Activated CD4-positive, alpha-beta T cell treated with anti-CD3 and anti-CD28 coated beads for 36 hours (primary cell): ENCODE results near the gene TMOD1. TPM values are rescaled to one million over a fixed set of nuclear protein-coding genes. Genes with fewer than 3 reads are reported as not detected.
"Not testable (repeated sequence)": the region's sequence is repeated elsewhere in the genome, so short reads cannot be mapped to it uniquely, and the experiment has no call there.

Source experiments
- ATAC-seq: fragments of 200-7000 bp; cut with Tn5 transposase; one replicate; pipeline ENCODE4 v1.10.0; 2021; ENCODE audit warnings: mild to moderate bottlenecking, moderate library complexity
- CTCF ChIA-PET: fragments of 350-600 bp; sonication (Branson Sonifier 250); formaldehyde crosslinking; loops from one replicate; lab custom pipeline; 2021; ENCODE audit warnings: antibody characterized with exemption; lab: Charles Lee
- POLR2A ChIA-PET: fragments of 350-600 bp; sonication (Branson Sonifier 250); formaldehyde crosslinking; loops from one replicate; lab custom pipeline; 2021; ENCODE audit warnings: antibody characterized with exemption, inconsistent platforms; lab: Charles Lee
- DNase-seq: peaks from one replicate; pipeline ENCODE4 v3.0.0-alpha.2; 2020
- H3K27ac Mint-ChIP-seq: one replicate; pipeline ENCODE4 v1.8.0; 2021; ENCODE audit warnings: mixed read lengths
- H3K27me3 Mint-ChIP-seq: one replicate; pipeline ENCODE4 v1.8.0; 2021; ENCODE audit warnings: mixed read lengths
- H3K36me3 Mint-ChIP-seq: one replicate; pipeline ENCODE4 v1.8.0; 2021; ENCODE audit warnings: low read depth, mixed read lengths
- H3K4me1 Mint-ChIP-seq: one replicate; pipeline ENCODE4 v1.8.0; 2021; ENCODE audit warnings: mixed read lengths
- H3K4me3 Mint-ChIP-seq: one replicate; pipeline ENCODE4 v1.8.0; 2021; ENCODE audit warnings: mild to moderate bottlenecking, moderate library complexity, mixed read lengths
- H3K9me3 Mint-ChIP-seq: one replicate; pipeline ENCODE4 v1.8.0; 2021; ENCODE audit warnings: low read depth, mixed read lengths
- intact Hi-C, 2 experiments: fragments of 100-400 bp; cut with DNase I in 1 of 2; cut with micrococcal nuclease in 1 of 2; formaldehyde crosslinking; loops; one replicate each; pipeline versions ENCODE4 v1.14.2 to v1.15.1; 2022 to 2024; cut with DNase I, micrococcal nuclease
- total RNA-seq, 2 experiments: library from RNA; stranded (reverse); gene quantifications; one replicate each; pipeline ENCODE4 v1.2.3, GENCODE V29; 2021

Gene TMOD1
- total RNA-seq, 2 experiments from 2014 or later, result 1.3 to 1.5 TPM

DNA sequence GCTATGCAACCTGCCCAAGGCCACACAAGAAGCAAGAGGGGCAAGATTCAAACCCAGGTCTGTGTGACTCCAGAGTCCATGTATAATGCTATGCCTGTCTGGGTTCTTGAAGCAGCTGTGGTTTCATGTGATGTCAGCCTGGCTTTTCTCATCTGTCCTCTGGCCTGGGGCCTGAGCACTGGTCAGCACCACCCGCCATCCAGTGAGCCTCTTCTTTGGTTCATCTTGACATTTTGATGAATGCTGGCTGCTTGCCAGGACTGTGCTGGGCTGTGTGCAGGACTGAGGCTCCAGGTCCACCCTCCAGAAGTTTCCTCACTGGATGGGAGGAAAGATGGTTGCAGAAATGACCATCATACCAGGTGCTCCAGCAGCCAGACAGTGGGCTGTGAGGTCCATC, 70.2 kb downstream of the TMOD1 start:
- ChIA-PET CTCF (no interaction called here), POLR2A (no interaction called here)
- Mint-ChIP-seq H3K4me1 (peaks cover 19% of the 10 kb centered on the region), H3K9me3 (no peaks in the 10 kb centered on the region), H3K4me3 (no peak overlapping the region), H3K36me3 (no peaks in the 10 kb centered on the region), H3K27me3 (no peaks in the 10 kb centered on the region), H3K27ac (no peak overlapping the region)
- no peak for ATAC-seq
- DNase-seq, result no peak
- intact Hi-C loops, result no loop called here

DNA sequence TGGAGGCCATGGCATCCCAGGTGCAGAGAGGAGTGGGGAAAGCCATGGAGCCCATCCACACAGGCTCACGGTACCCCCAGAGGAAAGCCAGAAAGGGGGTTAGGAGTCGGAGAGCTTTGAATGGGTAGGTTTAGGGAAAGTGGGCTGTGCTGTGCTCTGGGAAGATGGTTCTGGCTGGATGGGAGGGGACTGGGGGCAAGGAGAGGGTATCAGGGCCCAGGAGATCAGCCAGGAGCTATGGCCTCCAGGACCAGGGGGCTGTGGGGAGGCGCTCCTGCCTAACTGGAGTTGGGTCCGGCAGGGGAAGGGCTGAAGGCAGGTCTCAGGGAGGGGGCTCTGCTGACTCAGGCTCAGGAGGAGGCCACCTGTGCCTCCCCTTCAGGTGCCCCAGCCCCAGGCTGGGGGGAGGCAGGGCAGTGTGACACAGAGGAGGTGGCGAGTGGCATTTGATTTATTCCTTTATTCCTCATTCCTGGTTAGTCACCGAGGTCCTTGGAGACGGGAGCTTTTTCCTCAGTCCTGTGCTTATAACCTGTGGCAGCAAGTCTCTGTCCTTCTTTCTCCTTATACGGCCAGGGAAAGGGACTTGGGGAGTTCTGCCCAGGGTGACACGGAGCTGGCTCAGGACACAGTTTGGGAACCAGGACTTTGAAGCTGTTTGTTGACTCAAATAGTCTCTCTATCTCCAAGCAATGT, 70.9 kb downstream of the TMOD1 start:
- no peak for DNase-seq
- Mint-ChIP-seq H3K4me3 (no peak overlapping the region), H3K4me1 (peaks cover 21% of the 10 kb centered on the region), H3K36me3 (no peaks in the 10 kb centered on the region), H3K27me3 (no peaks in the 10 kb centered on the region), H3K9me3 (no peaks in the 10 kb centered on the region), H3K27ac (no peak overlapping the region)
- POLR2A ChIA-PET, result no interaction called here
- CTCF ChIA-PET, result interaction anchor here (0.7 to 1.2 kb wide), 3 partner anchors 26 to 762 kb away, joined by 3 to 4 read pairs (median 4); no protein-coding TSS in a partner anchor
- ATAC-seq, result no peak
- intact Hi-C loops, result no loop called here

DNA sequence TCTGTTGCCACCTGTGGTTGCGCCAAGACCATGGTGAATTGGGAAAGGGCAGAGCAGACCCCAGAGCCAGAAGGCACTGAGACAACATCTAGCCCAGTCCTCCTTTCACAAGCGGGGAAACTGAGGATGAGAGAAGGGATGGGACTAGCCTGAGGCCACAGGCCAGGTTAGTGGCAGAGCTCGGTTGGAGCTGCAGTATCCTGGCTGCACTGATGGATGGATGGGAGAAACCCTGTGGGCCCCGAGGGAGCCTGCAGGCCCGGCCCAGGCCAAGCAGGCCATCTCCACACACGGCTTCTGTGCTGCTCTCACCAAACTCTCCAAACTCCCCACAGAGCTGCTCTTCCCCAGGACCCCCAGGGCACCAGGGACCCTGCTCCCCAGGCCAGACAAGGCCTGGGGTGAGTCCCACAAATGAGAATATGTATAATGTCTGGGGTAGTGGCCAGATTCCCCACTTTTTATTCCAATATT, 71.5 kb downstream of the TMOD1 start:
- H3K9me3 Mint-ChIP-seq, result no peaks in the 10 kb centered on the region
- intact Hi-C loops, result no loop called here
- no peaks in the 10 kb centered on the region for H3K36me3 Mint-ChIP-seq
- ChIA-PET CTCF (interaction anchor here (0.7 to 1.2 kb wide), 3 partner anchors 25 to 761 kb away, joined by 3 to 4 read pairs (median 4); no protein-coding TSS in a partner anchor), POLR2A (no interaction called here)
- no peak overlapping the region for H3K27ac Mint-ChIP-seq
- DNase-seq, result no peak
- no peak for ATAC-seq
- H3K4me3 Mint-ChIP-seq, result no peak overlapping the region
- H3K27me3 Mint-ChIP-seq, result no peaks in the 10 kb centered on the region
- peaks cover 21% of the 10 kb centered on the region for H3K4me1 Mint-ChIP-seq

DNA sequence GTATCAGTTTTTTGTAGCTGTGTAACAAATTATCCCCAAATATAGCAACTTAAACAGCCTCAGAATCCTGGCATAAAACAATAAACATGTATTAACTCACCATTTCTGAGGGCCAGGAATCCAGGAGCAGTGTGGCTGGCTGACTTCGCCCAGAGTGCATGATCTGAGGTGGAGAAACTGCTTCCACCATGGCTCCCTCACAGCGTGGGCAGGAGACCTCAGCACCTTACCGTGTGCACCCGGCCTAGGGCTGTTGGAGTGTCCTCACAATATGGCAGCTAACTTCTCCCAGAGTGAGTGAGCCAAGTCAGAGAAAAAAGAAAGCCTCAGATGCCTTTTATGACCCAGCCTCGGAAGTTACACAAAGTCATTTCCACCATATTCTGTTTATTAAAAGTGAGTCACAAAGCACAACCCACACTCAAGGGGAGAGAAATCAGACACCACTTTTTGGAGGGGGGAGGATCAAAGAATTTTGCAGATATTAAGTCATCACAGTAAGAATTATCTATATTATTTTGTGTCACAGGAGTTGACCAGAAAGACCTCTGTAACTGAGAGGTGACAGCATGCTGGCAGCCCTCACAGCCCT, 72.1 kb downstream of the TMOD1 start:
- ChIA-PET POLR2A (no interaction called here), CTCF (interaction anchor here (1.0 to 1.3 kb wide), 3 partner anchors 25 to 105 kb away, joined by 3 to 4 read pairs (median 4); no protein-coding TSS in a partner anchor)
- DNase-seq, result no peak
- peak; percentile 12 for ATAC-seq
- H3K36me3 Mint-ChIP-seq, result peaks cover 3% of the 10 kb centered on the region
- H3K4me3 Mint-ChIP-seq, result no peak overlapping the region
- H3K27me3 Mint-ChIP-seq, result no peaks in the 10 kb centered on the region
- intact Hi-C loops, result loop anchor here in 1 of 2 experiments (2.0 kb wide), 1 partner anchor 161 kb away; the partner anchor contains the start of gene TDRD7
- peaks cover 21% of the 10 kb centered on the region for H3K4me1 Mint-ChIP-seq
- no peaks in the 10 kb centered on the region for H3K9me3 Mint-ChIP-seq
- no peak overlapping the region for H3K27ac Mint-ChIP-seq

DNA sequence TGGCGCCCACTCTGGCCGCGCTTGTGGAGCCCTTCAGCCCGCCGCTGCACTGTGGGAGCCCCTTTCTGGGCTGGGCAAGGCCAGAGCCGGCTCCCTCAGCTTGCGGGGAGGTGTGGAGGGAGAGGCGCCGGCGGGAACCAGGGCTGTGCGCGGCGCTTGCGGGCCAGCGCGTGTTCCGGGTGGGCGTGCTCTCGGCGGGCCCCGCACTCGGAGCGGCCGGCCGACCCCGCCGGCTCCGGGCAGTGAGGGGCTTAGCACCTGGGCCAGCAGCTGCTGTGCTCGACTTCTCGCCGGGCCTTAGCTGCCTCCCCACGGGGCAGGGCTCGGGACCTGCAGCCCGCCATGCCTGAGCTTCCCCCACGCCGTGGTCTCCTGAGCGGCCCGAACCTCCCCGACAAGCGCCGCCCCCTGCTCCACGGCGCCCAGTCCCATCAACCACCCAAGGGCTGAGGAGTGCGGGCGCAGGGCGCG, 72.7 kb downstream of the TMOD1 start:
- intact Hi-C loops, result loop anchor here in 1 of 2 experiments (2.0 kb wide), 1 partner anchor 161 kb away; the partner anchor contains the start of gene TDRD7

DNA sequence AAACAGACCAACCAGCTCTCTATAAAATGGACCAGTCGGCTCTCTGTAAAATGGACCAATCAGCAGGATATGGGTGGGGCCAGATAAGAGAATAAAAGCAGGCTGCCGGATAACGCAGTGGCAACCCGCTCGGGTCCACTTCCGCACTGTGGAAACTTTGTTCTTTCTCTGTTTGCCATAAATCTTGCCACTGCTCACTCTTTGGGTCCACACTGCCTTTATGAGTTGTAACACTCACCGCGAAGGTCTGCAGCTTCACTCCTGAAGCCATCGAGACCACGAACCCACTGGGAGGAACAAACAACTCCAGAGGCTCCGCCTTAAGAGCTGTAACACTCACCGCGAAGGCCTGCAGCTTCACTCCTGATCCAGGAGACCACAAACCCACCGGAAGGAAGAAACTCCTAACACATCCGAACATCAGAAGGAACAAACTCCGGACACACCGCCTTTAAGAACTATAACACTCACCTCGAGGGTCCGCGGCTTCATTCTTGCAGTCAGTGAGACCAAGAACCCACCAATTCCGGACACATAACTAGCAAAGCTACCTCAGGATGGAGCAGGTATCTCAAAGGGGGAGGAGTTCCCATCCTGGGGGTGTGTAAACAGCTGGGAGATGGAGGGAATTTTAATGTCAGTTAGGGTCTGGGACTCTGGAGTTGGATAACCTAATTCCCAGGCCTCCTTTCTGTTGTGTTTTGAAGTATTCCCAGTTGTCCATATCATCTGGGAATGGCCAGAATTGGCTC, 73.6 kb downstream of the TMOD1 start:
- not testable (repeated sequence) for H3K9me3 Mint-ChIP-seq, H3K27me3 Mint-ChIP-seq, H3K36me3 Mint-ChIP-seq
- ChIA-PET CTCF (interaction anchor here (1.2 to 1.5 kb wide), 3 partner anchors 23 to 40 kb away, joined by 3 to 7 read pairs (median 3); no protein-coding TSS in a partner anchor), POLR2A (interaction anchor here (1.7 kb wide), 1 partner anchor 58 kb away, joined by 8 read pairs; the partner anchor contains the start of genes NCBP1 and TSTD2)
- Mint-ChIP-seq H3K27ac (peak overlapping the region; percentile 88), H3K4me3 (peak overlapping the region; percentile 81), H3K4me1 (peaks cover 21% of the 10 kb centered on the region)
- intact Hi-C loops, result loop anchor here in 1 of 2 experiments (2.0 kb wide), 1 partner anchor 162 kb away; the partner anchor contains the start of gene TDRD7
- ATAC-seq, result peak; percentile 70
- DNase-seq, result peak; percentile 58

More for the DNA sequence above, 72.7 kb downstream of the TMOD1 start:
- not testable (repeated sequence) for DNase-seq, H3K36me3 Mint-ChIP-seq, ATAC-seq, H3K4me3 Mint-ChIP-seq, H3K27me3 Mint-ChIP-seq, H3K27ac Mint-ChIP-seq, H3K9me3 Mint-ChIP-seq
- ChIA-PET POLR2A (interaction anchor here (1.7 kb wide), 1 partner anchor 59 kb away, joined by 8 read pairs; the partner anchor contains the start of genes NCBP1 and TSTD2), CTCF (interaction anchor here (1.3 to 1.5 kb wide), 2 partner anchors 24 to 41 kb away, joined by 3 read pairs; no protein-coding TSS in a partner anchor)
- H3K4me1 Mint-ChIP-seq, result peaks cover 21% of the 10 kb centered on the region

DNA sequence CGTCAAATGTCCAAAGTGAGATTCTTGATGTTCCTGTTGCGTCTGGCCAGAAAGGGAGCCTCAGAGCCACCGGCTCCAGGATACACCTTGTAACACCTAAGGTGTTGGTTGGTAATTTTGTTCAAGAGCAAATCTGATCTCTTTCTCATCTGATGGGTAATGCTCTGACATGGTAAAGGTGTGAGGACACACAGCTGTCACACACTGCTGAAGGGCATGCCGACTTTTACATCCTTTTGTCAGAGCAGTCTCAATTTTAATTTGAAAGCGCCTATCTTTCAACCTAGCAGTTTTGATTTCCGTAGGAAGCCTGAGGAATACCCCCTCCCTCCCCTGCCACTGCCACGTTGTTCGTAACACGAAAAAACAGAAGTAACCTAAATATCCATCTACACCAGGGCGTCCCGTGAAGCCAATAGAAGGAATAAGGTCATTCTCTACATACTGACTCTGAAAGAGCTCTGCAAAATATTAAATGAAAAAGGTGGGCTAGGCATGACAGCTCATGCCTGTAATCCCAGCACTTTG, 74.3 kb downstream of the TMOD1 start:
- Mint-ChIP-seq H3K27me3 (no peaks in the 10 kb centered on the region), H3K4me1 (peaks cover 21% of the 10 kb centered on the region), H3K9me3 (no peaks in the 10 kb centered on the region), H3K36me3 (peaks cover 5% of the 10 kb centered on the region), H3K27ac (no peak overlapping the region), H3K4me3 (peak overlapping the region; percentile 81)
- POLR2A ChIA-PET, result interaction anchor here (1.7 kb wide), 1 partner anchor 57 kb away, joined by 8 read pairs; the partner anchor contains the start of genes NCBP1 and TSTD2
- ATAC-seq, result peak; percentile 59
- no peak for DNase-seq
- intact Hi-C loops, result loop anchor here in 1 of 2 experiments (2.0 kb wide), 1 partner anchor 163 kb away; the partner anchor contains the start of gene TDRD7
- CTCF ChIA-PET, result interaction anchor here (0.6 to 1.5 kb wide), 4 partner anchors 23 to 719 kb away, joined by 3 to 7 read pairs (median 3); no protein-coding TSS in a partner anchor

DNA sequence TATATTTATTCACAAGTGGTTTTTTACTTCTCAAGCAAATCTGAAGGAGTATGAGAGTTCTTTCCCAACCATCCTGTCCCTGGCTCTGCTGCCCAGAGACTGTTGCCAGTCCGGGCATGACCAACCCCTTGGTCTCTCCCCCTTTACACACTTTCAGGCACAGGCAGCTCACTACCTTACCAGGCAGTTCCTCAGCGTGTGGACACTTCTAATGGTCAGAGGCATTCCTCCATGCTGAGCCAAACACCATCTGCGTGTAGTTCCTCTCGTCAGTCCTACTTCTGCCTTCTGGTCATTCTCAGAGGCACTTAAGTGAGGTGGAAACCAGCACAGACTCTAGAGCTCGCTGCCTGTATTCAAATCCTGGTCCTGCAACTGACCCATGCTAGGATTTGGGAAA, 75.6 kb downstream of the TMOD1 start:
- ChIA-PET CTCF (no interaction called here), POLR2A (no interaction called here)
- intact Hi-C loops, result no loop called here
- Mint-ChIP-seq H3K27me3 (no peaks in the 10 kb centered on the region), H3K36me3 (peaks cover 5% of the 10 kb centered on the region), H3K4me1 (peaks cover 21% of the 10 kb centered on the region), H3K9me3 (no peaks in the 10 kb centered on the region), H3K27ac (no peak overlapping the region), H3K4me3 (no peak overlapping the region)
- DNase-seq (no peak), ATAC-seq (no peak)

DNA sequence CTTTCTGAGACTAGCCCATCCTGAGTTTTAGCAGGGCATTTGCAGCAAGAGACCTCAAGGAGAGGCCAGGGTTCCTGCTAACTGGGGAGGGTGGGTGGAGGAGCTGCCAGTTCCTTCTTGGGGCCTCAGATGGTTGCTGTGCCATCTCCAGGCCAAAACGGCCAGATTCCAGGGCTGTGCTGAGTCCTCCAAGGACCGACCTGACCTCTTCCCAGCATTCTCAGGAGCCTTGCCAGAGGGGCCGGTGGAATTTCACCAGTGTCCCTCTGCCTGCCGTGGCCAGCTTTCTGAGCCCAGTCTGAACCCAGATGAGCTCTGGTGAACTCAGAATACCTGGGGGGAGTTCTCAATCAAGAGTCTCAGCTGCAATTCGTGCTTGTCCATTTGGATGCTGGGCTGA, 77.4 kb downstream of the TMOD1 start:
- Mint-ChIP-seq H3K36me3 (peaks cover 5% of the 10 kb centered on the region), H3K27ac (no peak overlapping the region), H3K4me1 (peaks cover 17% of the 10 kb centered on the region), H3K27me3 (no peaks in the 10 kb centered on the region), H3K4me3 (no peak overlapping the region), H3K9me3 (no peaks in the 10 kb centered on the region)
- ChIA-PET POLR2A (no interaction called here), CTCF (interaction anchor here (0.6 to 1.0 kb wide), 3 partner anchors 10 to 20 kb away, joined by 3 to 8 read pairs (median 3); no protein-coding TSS in a partner anchor)
- DNase-seq (no peak), ATAC-seq (no peak)
- intact Hi-C loops, result no loop called here

DNA sequence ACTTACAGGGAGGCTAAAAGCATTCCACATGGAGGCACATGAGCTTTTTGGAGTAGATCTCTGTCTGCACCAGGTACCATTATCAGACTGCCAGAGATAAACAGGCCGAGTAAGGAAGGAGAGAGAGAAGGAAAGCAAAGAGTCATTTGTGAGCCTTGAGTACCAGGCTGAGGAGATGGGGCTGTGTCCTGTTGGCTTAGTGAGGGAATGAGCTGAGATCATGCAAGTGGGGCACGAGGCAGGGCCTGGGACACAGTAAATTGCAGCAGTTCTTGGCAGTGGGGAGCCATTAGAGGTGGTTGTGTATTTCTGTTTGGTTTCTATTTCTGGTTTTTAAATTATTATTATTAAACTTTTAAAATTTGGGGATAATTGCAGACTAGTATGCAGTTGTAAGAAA, 78.4 kb downstream of the TMOD1 start:
- intact Hi-C loops, result no loop called here
- ATAC-seq (no peak), DNase-seq (no peak)
- Mint-ChIP-seq H3K9me3 (no peaks in the 10 kb centered on the region), H3K27ac (no peak overlapping the region), H3K4me3 (no peak overlapping the region), H3K36me3 (peaks cover 5% of the 10 kb centered on the region), H3K4me1 (peaks cover 13% of the 10 kb centered on the region), H3K27me3 (no peaks in the 10 kb centered on the region)
- ChIA-PET CTCF (interaction anchor here (0.6 kb wide), 1 partner anchor 181 kb away, joined by 4 read pairs; no protein-coding TSS in a partner anchor), POLR2A (no interaction called here)
